Sigmoid colon (tissue), 4 donors: ENCODE measurements around the gene DLG1.

Source experiments
- CTCF ChIP-seq, 4 experiments: fragments of 450-650 bp in 3 of 4; fragments of 200-600 bp in 1 of 4; IDR thresholded peaks; one replicate each; pipeline ENCODE4 v1.5.1; 2016 to 2019; ENCODE audit warnings: antibody characterized with exemption in 4 of 4, mild to moderate bottlenecking in 3 of 4, moderate library complexity in 2 of 4
- EP300 ChIP-seq, 4 donors: sonication (generic); formaldehyde crosslinking; IDR thresholded peaks; one replicate each; pipeline ENCODE4 v1.6.1; 2017; ENCODE audit warnings: antibody characterized with exemption in 4 of 4
- POLR2A ChIP-seq, 2 donors: fragments of 450-650 bp; IDR thresholded peaks; one replicate each; pipeline ENCODE4 v1.6.1; 2016; ENCODE audit warnings: antibody characterized with exemption in 2 of 2, mild to moderate bottlenecking in 2 of 2, moderate library complexity in 2 of 2
- POLR2AphosphoS5 ChIP-seq, 4 donors: sonication (generic); formaldehyde crosslinking; IDR thresholded peaks; one replicate each; pipeline ENCODE4 v1.6.1; 2017; ENCODE audit warnings: antibody characterized with exemption in 4 of 4

- TF ChIP-seq CTCF (IDR thresholded peaks at IDR 0.05): no peak
- TF ChIP-seq POLR2A (IDR thresholded peaks at IDR 0.05): no peak
- TF ChIP-seq POLR2AphosphoS5 (IDR thresholded peaks at IDR 0.05): no peak
- no peak for TF ChIP-seq EP300 (IDR thresholded peaks at IDR 0.05)
Measured at GRCh38 chr3:197280156-197280555, 18.3 kb downstream of the DLG1 start.
